ENCODE data around the gene C1orf226.

- no peak for TF ChIP-seq EZH2 (IDR thresholded peaks at IDR 0.05; ENCODE audit: low read depth, unreplicated experiment)
- TF ChIP-seq CTCF (conservative IDR thresholded peaks at IDR 0.05; ENCODE audit: low read depth in 2 of 2) = no peak
- TF ChIP-seq REST (IDR thresholded peaks at IDR 0.05; ENCODE audit: unreplicated experiment) = no peak
- TF ChIP-seq ETS1 (IDR thresholded peaks at IDR 0.05) = no peak
- no peak for TF ChIP-seq POLR2AphosphoS5 (IDR thresholded peaks at IDR 0.05; ENCODE audit: low read depth)
- no peak for TF ChIP-seq EZH2phosphoT487 (IDR thresholded peaks at IDR 0.05; ENCODE audit: unreplicated experiment)
- TF ChIP-seq STAT1 (IDR thresholded peaks at IDR 0.05; ENCODE audit: unreplicated experiment) = no peak
- no peak for TF ChIP-seq CREB1 (CRISPR knock-in tag; IDR thresholded peaks at IDR 0.05; ENCODE audit: low read depth)
- no peak for TF ChIP-seq JUNB (IDR thresholded peaks at IDR 0.05; ENCODE audit: unreplicated experiment)
- TF ChIP-seq ZNF114 (CRISPR knock-in tag; IDR thresholded peaks at IDR 0.05) = no peak
- no peak for TF ChIP-seq ZNF331 (CRISPR knock-in tag; IDR thresholded peaks at IDR 0.05; ENCODE audit: low read depth)
Measured at GRCh38 chr1:162406811-162407210, 25.3 kb downstream of the C1orf226 start.
